ENCODE measurements around the gene WNT8A. TPM values are rescaled to one million over a fixed set of nuclear protein-coding genes. Genes with fewer than 3 reads are reported as not detected.

Gene WNT8A
- total and polyA plus RNA-seq, 2 of the 4 experiments (the other 2 are of a cell fraction) = not detected

DNA sequence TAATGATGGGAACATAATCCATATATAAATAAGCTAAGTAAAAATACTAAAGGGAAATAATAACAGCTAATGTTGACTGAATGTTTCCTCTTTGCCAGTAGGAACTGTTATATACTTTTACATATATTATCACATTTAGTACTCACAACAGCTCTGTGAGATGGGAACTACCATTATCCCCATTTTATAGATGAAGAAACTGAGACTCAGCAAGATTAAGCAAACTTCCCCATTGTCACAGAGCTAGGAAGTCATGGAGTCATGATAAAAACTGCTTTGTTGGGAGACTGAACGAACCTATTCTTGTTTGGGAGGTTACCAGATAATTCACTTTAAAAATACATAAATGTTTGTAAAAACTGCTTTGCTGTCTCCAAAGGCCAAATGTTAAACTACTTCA, 23.4 kb downstream of the WNT8A start:
- H2AK9ac ChIP-seq (replicated peaks; ENCODE audit: low read depth, low read length, poor library complexity) = no peak overlapping the region
- no CpG with 5 or more reads among the region's 1 CpG for WGBS, 2 experiments (ENCODE audit: extremely low coverage in 2 of 2, insufficient read length in 1 of 2)
- no peaks in the 10 kb centered on the region for H3K9me1 ChIP-seq (ENCODE audit: insufficient read depth, low read length)
- no peaks in the 10 kb centered on the region for H4K20me1 ChIP-seq (ENCODE audit: insufficient read depth, low read length)
- BruUV-seq (replicated peaks) = no TSS peak
- H3K4me3 ChIP-seq (ENCODE audit: insufficient read depth, low read depth, low read length) = no peak overlapping the region
- in situ Hi-C loops (cut with MboI; ENCODE audit: low sequenced_read_pairs) (no loop called here), intact Hi-C loops (cut with micrococcal nuclease) (no loop called here), dilution Hi-C loops (cut with HindIII; ENCODE audit: low sequenced_read_pairs, unreplicated experiment) (no loop called here)
- no peak overlapping the region for H2BK20ac ChIP-seq (ENCODE audit: low read depth, low read length)
- H3K14ac ChIP-seq (replicated peaks; ENCODE audit: low read depth, low read length) = no peak overlapping the region
- no peak overlapping the region for H3K18ac ChIP-seq (ENCODE audit: low read depth, low read length)
- POLR2A ChIA-PET (ENCODE audit: unreplicated experiment) = no interaction called here
- H2AK5ac ChIP-seq (ENCODE audit: low read depth, low read length) = no peak overlapping the region
- H4K91ac ChIP-seq (ENCODE audit: insufficient read depth, low read depth, low read length) = no peak overlapping the region
- H4K5ac ChIP-seq (ENCODE audit: low read depth, low read length) = no peak overlapping the region
- no peak overlapping the region for H2BK15ac ChIP-seq (ENCODE audit: low read depth, low read length)
- H2AFZ ChIP-seq (replicated peaks; ENCODE audit: low read length, poor library complexity) = no peak overlapping the region
- no peak overlapping the region for H3K27ac ChIP-seq (ENCODE audit: insufficient read depth, low read length)
- no peaks in the 10 kb centered on the region for H3K4me1 ChIP-seq (ENCODE audit: control insufficient read depth, insufficient read depth, low read length)
- no peak for DNase-seq
- no peak overlapping the region for H2BK5ac ChIP-seq (ENCODE audit: low read depth, low read length, poor library complexity, severe bottlenecking)
- TF ChIP-seq RAD21 (IDR thresholded peaks at IDR 0.05; ENCODE audit: low read length) = no peak
- TF ChIP-seq POLR2A (IDR thresholded peaks at IDR 0.05; ENCODE audit: low read depth, low read length) = no peak
- no peak for TF ChIP-seq RCOR1 (IDR thresholded peaks at IDR 0.05; ENCODE audit: insufficient replicate concordance, low read length)
- TF ChIP-seq FOS (IDR thresholded peaks at IDR 0.05; ENCODE audit: low read depth, low read length) = no peak
- TF ChIP-seq, protein P1, sequence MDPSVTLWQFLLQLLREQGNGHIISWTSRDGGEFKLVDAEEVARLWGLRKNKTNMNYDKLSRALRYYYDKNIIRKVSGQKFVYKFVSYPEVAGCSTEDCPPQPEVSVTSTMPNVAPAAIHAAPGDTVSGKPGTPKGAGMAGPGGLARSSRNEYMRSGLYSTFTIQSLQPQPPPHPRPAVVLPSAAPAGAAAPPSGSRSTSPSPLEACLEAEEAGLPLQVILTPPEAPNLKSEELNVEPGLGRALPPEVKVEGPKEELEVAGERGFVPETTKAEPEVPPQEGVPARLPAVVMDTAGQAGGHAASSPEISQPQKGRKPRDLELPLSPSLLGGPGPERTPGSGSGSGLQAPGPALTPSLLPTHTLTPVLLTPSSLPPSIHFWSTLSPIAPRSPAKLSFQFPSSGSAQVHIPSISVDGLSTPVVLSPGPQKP (IDR thresholded peaks at IDR 0.05; ENCODE audit: borderline replicate concordance, low read depth, low read length) = no peak
- no peak for TF ChIP-seq SMC3 (IDR thresholded peaks at IDR 0.05; ENCODE audit: low read depth, low read length)
- TF ChIP-seq CTCF (conservative IDR thresholded peaks at IDR 0.05; ENCODE audit: low read depth, low read length) = no peak
- TF ChIP-seq, protein P2, sequence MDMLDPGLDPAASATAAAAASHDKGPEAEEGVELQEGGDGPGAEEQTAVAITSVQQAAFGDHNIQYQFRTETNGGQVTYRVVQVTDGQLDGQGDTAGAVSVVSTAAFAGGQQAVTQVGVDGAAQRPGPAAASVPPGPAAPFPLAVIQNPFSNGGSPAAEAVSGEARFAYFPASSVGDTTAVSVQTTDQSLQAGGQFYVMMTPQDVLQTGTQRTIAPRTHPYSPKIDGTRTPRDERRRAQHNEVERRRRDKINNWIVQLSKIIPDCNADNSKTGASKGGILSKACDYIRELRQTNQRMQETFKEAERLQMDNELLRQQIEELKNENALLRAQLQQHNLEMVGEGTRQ (IDR thresholded peaks at IDR 0.05; ENCODE audit: low read depth, low read length) = no peak
- no peak for TF ChIP-seq CEBPB (IDR thresholded peaks at IDR 0.05; ENCODE audit: low read depth, low read length)
- no peak for TF ChIP-seq MAZ (IDR thresholded peaks at IDR 0.05; ENCODE audit: borderline replicate concordance, low read depth, low read length)
- TF ChIP-seq CHD1 (IDR thresholded peaks at IDR 0.05; ENCODE audit: low read depth, low read length) = no peak
- TF ChIP-seq MAFK (IDR thresholded peaks at IDR 0.05; ENCODE audit: low read depth, low read length) = no peak
- TF ChIP-seq RFX5 (IDR thresholded peaks at IDR 0.05; ENCODE audit: low read depth, low read length) = no peak
- no peak for TF ChIP-seq MXI1 (IDR thresholded peaks at IDR 0.05; ENCODE audit: borderline replicate concordance, low read depth, low read length)
- H3K23ac ChIP-seq (ENCODE audit: low read depth, low read length) = no peak overlapping the region
- no peak overlapping the region for H4K8ac ChIP-seq (ENCODE audit: low read depth in 2 of 2, low read length in 2 of 2)
- CTCF ChIA-PET = interaction anchor here (1.4 kb wide), 1 partner anchor 30 kb away, joined by 3 read pairs; no protein-coding TSS in a partner anchor
- no peaks in the 10 kb centered on the region for H3K9me3 ChIP-seq (ENCODE audit: control insufficient read depth, insufficient read depth, low read length)
- H3K9ac ChIP-seq (ENCODE audit: low read depth, low read length) = no peak overlapping the region
- no peaks in the 10 kb centered on the region for H3K79me1 ChIP-seq (ENCODE audit: low read depth in 1 of 2, low read length in 2 of 2)
- H3K36me3 ChIP-seq (ENCODE audit: control insufficient read depth, insufficient read depth, low read length) = no peaks in the 10 kb centered on the region
- peaks cover 9% of the 10 kb centered on the region for H3K27me3 ChIP-seq (ENCODE audit: control insufficient read depth, insufficient read depth, low read length)
- H3K56ac ChIP-seq (ENCODE audit: extremely low read depth, insufficient read depth, low read length) = no peak overlapping the region
- no peak overlapping the region for H3K4me2 ChIP-seq (ENCODE audit: low read depth, low read length)
- H2BK120ac ChIP-seq (ENCODE audit: low read depth, low read length) = no peak overlapping the region
- ATAC-seq (ENCODE audit: low read depth) = no peak
- no peak overlapping the region for H3K4ac ChIP-seq (ENCODE audit: low read depth, low read length)
